Measurements from ENCODE around the gene ZBTB45.

- TF ChIP-seq GATA2 (IDR thresholded peaks at IDR 0.05; ENCODE audit: low read depth, low read length), result no peak
- no peak for TF ChIP-seq GATA3 (IDR thresholded peaks at IDR 0.05; ENCODE audit: low read depth, low read length)
Measured at GRCh38 chr19:58563823-58564222, 44.2 kb upstream of the ZBTB45 start.

All from SH-SY5Y (cell line).